Activated T-cell treated with anti-CD3 and anti-CD28 coated beads, Interleukin-2, amount 50 U/mL, for 72 hours (primary cell): ENCODE results near the gene GSTA2. TPM values are rescaled to one million over a fixed set of nuclear protein-coding genes. Genes with fewer than 3 reads are reported as not detected.
"Not testable (repeated sequence)": the region's sequence is repeated elsewhere in the genome, so short reads cannot be mapped to it uniquely, and the experiment has no call there.

ENCODE experiments used
- ATAC-seq, 2 donors: fragments of 150-1000 bp; cut with Tn5 transposase; replicated peaks in 1 of 2; 2 replicates each; pipeline ENCODE4 v1.10.0; 2021; ENCODE audit warnings: moderate library complexity in 2 of 2, mild to moderate bottlenecking in 1 of 2
- DNase-seq, 2 donors: peaks; one replicate each; pipeline ENCODE4 v3.0.0; 2021 to 2022; ENCODE audit warnings: mixed read lengths in 1 of 2
- H3K27ac Mint-ChIP-seq: one replicate; pipeline ENCODE4 v1.8.0; 2022; ENCODE audit warnings: mild to moderate bottlenecking, moderate library complexity, mixed read lengths
- H3K27me3 Mint-ChIP-seq: one replicate; pipeline ENCODE4 v1.8.0; 2022; ENCODE audit warnings: low read depth, mixed read lengths
- H3K36me3 Mint-ChIP-seq, 2 donors: one replicate each; pipeline ENCODE4 v1.8.0; 2022; ENCODE audit warnings: mixed read lengths in 2 of 2, mild to moderate bottlenecking in 1 of 2; ENCODE audit not compliant: insufficient read depth in 2 of 2
- H3K4me1 Mint-ChIP-seq: one replicate; pipeline ENCODE4 v1.8.0; 2022; ENCODE audit warnings: low read depth, mixed read lengths
- H3K4me3 Mint-ChIP-seq, 2 donors: one replicate each; pipeline ENCODE4 v1.8.0; 2022; ENCODE audit warnings: mild to moderate bottlenecking in 2 of 2, mixed read lengths in 2 of 2, moderate library complexity in 2 of 2
- H3K9me3 Mint-ChIP-seq, 2 donors: one replicate each; pipeline ENCODE4 v1.8.0; 2022; ENCODE audit warnings: mixed read lengths in 2 of 2
- total RNA-seq, 2 donors: library from RNA; stranded (reverse); gene quantifications; one replicate each; pipeline ENCODE4 v1.2.3, GENCODE V29; 2022

GSTA2 gene
- total RNA-seq, 2 donors from 2014 or later = not detected

- no peak for DNase-seq
- H3K27ac Mint-ChIP-seq = no peak overlapping the region
- H3K27me3 Mint-ChIP-seq = peaks cover 10% of the 10 kb centered on the region
- no peak overlapping the region for H3K4me3 Mint-ChIP-seq
- no peaks in the 10 kb centered on the region for H3K9me3 Mint-ChIP-seq
- no peaks in the 10 kb centered on the region for H3K36me3 Mint-ChIP-seq
- H3K4me1 Mint-ChIP-seq = no peaks in the 10 kb centered on the region
- ATAC-seq = no peak
Observed at GRCh38 chr6:52706001-52706400, 57.3 kb downstream of the GSTA2 start.

GRCh38 chr6:52704781-52705502, 58.3 kb downstream of the GSTA2 start:
- peaks cover 12% of the 10 kb centered on the region for H3K27me3 Mint-ChIP-seq
- not testable (repeated sequence) for H3K9me3 Mint-ChIP-seq

GRCh38 chr6:52704060-52704459, 59.2 kb downstream of the GSTA2 start:
- no peaks in the 10 kb centered on the region for H3K4me1 Mint-ChIP-seq
- ATAC-seq (no peak), DNase-seq (no peak)
- no peak overlapping the region for H3K27ac Mint-ChIP-seq
- no peak overlapping the region for H3K4me3 Mint-ChIP-seq
- no peaks in the 10 kb centered on the region for H3K36me3 Mint-ChIP-seq
- peaks cover 16% of the 10 kb centered on the region for H3K27me3 Mint-ChIP-seq
- H3K9me3 Mint-ChIP-seq = no peaks in the 10 kb centered on the region

More at GRCh38 chr6:52704781-52705502, 58.3 kb downstream of the GSTA2 start:
- H3K4me3 Mint-ChIP-seq, H3K36me3 Mint-ChIP-seq, H3K27ac Mint-ChIP-seq, ATAC-seq, H3K4me1 Mint-ChIP-seq, DNase-seq: not testable (repeated sequence)

Other genes starting within 250 kb of the GSTA2 start
- gene TRAM2, start 186.4 kb downstream of the GSTA2 start, total RNA-seq = 1 to 10 TPM; 4.9 to 5.2 TPM
- gene TMEM14A, start 92.4 kb downstream of the GSTA2 start, total RNA-seq = 1 to 10 TPM; 9.3 to 9.8 TPM
- gene GSTA1, start 40.3 kb upstream of the GSTA2 start, total RNA-seq = not detected
- gene GSTA5, start 77.3 kb upstream of the GSTA2 start, total RNA-seq = not detected
- not detected for gene GSTA3, start 146.2 kb upstream of the GSTA2 start, total RNA-seq
- 10 to 100 TPM; 17.5 to 21.4 TPM for gene GSTA4, start 231.8 kb upstream of the GSTA2 start, total RNA-seq